ENCODE measurements around the gene MTSS2. TPM values are rescaled to one million over a fixed set of nuclear protein-coding genes. Genes with fewer than 3 reads are reported as not detected.

MTSS2 gene
- total RNA-seq, 2 donors from 2014 or later: 57.3 to 58.5 TPM

DNA sequence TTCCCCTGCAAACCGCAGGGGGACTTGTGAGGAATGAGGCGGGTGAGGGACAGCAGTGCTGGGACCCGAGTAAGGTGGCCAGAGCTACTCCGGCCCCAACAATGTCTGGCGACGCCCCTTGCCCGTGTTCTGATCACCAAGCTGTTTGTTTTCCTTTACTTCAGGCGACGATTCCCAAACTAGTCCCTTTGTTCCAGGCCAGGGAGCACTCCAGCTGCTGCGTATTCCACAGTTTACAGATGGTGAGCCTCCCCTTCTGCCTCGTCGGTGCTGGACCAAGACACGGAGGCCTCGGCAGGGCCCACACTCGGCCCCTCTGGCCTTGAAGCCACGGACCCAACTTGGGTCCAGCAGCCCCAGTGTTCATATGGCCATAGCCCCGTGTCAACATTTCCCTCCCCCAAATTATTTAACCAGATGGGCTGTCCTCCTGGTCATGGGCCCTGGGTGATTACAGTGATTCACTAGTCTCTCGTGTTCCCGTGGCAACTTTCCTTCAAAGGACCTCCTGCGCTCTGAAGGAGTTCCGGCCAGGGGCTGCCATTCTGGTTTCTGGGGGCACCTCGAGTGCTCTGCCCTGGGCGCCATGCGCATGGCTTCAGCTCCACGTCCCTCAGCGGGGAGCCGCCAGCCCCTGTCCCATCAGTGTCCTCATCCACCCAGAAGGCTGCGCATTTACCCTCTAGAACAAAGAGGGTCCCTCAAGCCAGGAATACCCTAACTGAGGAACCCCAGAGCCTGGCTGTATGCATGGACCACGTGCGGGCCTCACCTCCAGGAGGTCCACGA lies 24.8 kb upstream of the MTSS2 start:
- no peak overlapping the region for H3K4me3 ChIP-seq
- TF ChIP-seq CTCF (IDR thresholded peaks at IDR 0.05): no peak
- H3K4me1 ChIP-seq (ENCODE audit: control insufficient read depth in 1 of 2, low read depth in 2 of 2): peaks cover 22 to 49% of the 10 kb centered on the region in 2 donors
- DNase-seq (ENCODE audit: low spot score): no peak
- no peak overlapping the region for H3K27ac ChIP-seq
- ATAC-seq (ENCODE audit: insufficient number of reproducible peaks, low FRiP score, low read depth): no peak
- no peaks in the 10 kb centered on the region for H3K9me3 ChIP-seq
- no peaks in the 10 kb centered on the region for H3K36me3 ChIP-seq
- H3K27me3 ChIP-seq (replicated peaks; ENCODE audit: insufficient read depth): no peaks in the 10 kb centered on the region

DNA sequence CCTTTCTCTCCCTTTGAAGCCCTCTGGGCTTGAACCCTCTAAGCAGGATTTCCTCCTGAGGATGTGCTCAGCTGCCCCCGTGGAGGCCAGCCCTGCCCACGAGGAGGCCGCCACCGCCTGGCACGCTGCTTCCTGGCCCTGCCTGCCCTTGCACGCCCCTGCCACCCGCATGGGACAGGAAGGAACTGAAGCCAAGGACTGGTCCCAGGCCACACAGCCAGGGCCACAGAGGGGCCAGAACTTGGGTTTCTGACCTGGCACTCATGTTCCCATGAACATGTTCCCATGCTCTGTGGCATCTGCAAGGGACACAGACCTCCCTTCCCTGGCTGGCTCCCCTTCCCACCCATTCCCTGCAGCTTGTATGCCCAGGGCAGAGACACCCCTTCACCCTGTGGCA lies 24.1 kb upstream of the MTSS2 start:
- Histone ChIP-seq H3K9me3 (no peaks in the 10 kb centered on the region), H3K27ac (no peak overlapping the region), H3K27me3 (replicated peaks; ENCODE audit: insufficient read depth) (no peaks in the 10 kb centered on the region), H3K4me1 (ENCODE audit: control insufficient read depth in 1 of 2, low read depth in 2 of 2) (peaks cover 20 to 48% of the 10 kb centered on the region in 2 donors), H3K4me3 (no peak overlapping the region), H3K36me3 (no peaks in the 10 kb centered on the region)
- no peak for DNase-seq (ENCODE audit: low spot score)
- no peak for TF ChIP-seq CTCF (IDR thresholded peaks at IDR 0.05)
- ATAC-seq (ENCODE audit: insufficient number of reproducible peaks, low FRiP score, low read depth): no peak

- ATAC-seq (ENCODE audit: insufficient number of reproducible peaks, low FRiP score, low read depth): no peak
- no peaks in the 10 kb centered on the region for H3K36me3 ChIP-seq
- H3K9me3 ChIP-seq: no peaks in the 10 kb centered on the region
- H3K4me1 ChIP-seq (ENCODE audit: control insufficient read depth in 1 of 2, low read depth in 2 of 2): peaks cover 17 to 48% of the 10 kb centered on the region in 2 donors
- no peak for TF ChIP-seq CTCF (IDR thresholded peaks at IDR 0.05)
- no peak for DNase-seq (ENCODE audit: low spot score)
- no peaks in the 10 kb centered on the region for H3K27me3 ChIP-seq (replicated peaks; ENCODE audit: insufficient read depth)
- no peak overlapping the region for H3K27ac ChIP-seq
- no peak overlapping the region for H3K4me3 ChIP-seq
Observed at GRCh38 chr16:70709457-70709856, 23.6 kb upstream of the MTSS2 start.

- no peak for DNase-seq (ENCODE audit: low spot score)
- H3K27ac ChIP-seq: no peak overlapping the region
- H3K27me3 ChIP-seq (replicated peaks; ENCODE audit: insufficient read depth): no peaks in the 10 kb centered on the region
- H3K4me1 ChIP-seq (ENCODE audit: control insufficient read depth in 1 of 2, low read depth in 2 of 2): peaks cover 25 to 51% of the 10 kb centered on the region in 2 donors
- ATAC-seq (ENCODE audit: insufficient number of reproducible peaks, low FRiP score, low read depth): no peak
- H3K36me3 ChIP-seq: no peaks in the 10 kb centered on the region
- no peak overlapping the region for H3K4me3 ChIP-seq
- no peaks in the 10 kb centered on the region for H3K9me3 ChIP-seq
- TF ChIP-seq CTCF (IDR thresholded peaks at IDR 0.05): no peak
Observed at GRCh38 chr16:70708366-70709246, 22.8 kb upstream of the MTSS2 start.

DNA sequence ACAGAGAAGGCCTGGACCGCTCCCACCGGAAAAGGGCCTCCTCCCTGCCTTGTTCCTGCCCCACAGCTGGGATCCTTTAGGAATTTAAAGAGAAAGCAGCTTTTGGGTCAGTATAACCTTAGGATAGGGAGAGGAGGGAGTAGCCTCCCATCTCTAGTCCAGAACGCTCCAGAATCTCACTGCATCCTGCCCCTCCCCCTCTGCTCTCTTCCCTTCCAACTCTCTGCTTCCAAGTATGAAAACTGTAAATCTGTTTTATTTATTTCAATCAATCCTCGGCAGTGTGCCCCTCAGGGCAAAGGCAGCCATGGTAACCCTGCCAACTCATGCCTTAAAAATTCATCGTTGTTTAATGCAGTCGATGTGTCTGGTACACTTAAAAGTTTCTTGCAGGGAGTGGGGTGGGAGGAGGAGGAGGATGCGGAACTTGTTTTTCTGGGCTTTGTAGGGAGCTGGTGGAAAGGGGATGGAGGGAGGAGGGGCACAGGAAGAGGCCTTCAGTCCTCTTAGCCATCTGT lies 21.2 kb upstream of the MTSS2 start:
- H3K4me3 ChIP-seq: no peak overlapping the region
- peak; percentile 10 for ATAC-seq (ENCODE audit: insufficient number of reproducible peaks, low FRiP score, low read depth)
- no peaks in the 10 kb centered on the region for H3K27me3 ChIP-seq (replicated peaks; ENCODE audit: insufficient read depth)
- H3K27ac ChIP-seq: peak overlapping the region; percentile 87 to 96
- no peaks in the 10 kb centered on the region for H3K36me3 ChIP-seq
- peaks cover 39 to 59% of the 10 kb centered on the region in 2 donors for H3K4me1 ChIP-seq (ENCODE audit: control insufficient read depth in 1 of 2, low read depth in 2 of 2)
- no peak for DNase-seq (ENCODE audit: low spot score)
- no peak for TF ChIP-seq CTCF (IDR thresholded peaks at IDR 0.05)
- no peaks in the 10 kb centered on the region for H3K9me3 ChIP-seq
